ENCODE results near the gene POMP. TPM values are rescaled to one million over a fixed set of nuclear protein-coding genes. Genes with fewer than 3 reads are reported as not detected.

The POMP gene
- total RNA-seq, 1 experiment from 2014 or later = 102 TPM

DNA sequence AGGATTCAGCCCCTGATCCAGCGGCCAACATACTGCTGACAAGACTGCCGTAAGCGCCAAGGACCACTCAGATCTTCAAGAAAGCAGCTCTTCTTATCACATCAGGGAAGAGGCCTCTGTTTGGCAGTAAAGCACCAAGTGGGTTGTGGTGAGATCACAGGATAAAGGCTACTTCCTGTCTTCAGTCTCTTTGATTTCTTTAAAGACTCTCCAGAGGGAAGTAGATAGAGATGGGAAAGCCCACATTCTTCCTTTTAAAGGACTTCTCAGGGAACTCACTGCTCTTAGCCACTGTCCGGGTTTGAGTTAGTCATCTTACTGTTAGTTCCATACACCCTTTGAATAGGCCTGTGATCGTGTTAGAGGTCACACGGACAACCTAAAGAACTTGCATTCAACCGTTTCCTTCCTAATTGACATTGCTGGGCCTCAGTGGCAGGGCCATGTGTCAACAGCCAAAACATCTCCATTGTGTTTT is 47.2 kb upstream of the POMP start:
- H3K4me3 Mint-ChIP-seq = no peak overlapping the region
- no peak overlapping the region for H3K9ac ChIP-seq (ENCODE audit: extremely low read depth, insufficient read length, low read length)
- H3K4me2 ChIP-seq (ENCODE audit: insufficient read depth, insufficient read length, low read length) = no peak overlapping the region
- peaks cover 0 to 4% of the 10 kb centered on the region in 2 experiments; a peak in 1 of 4 replicates for H3K4me1 Mint-ChIP-seq
- H3K4ac ChIP-seq (ENCODE audit: low read depth, low read length) = no peak overlapping the region
- H2BK12ac ChIP-seq (ENCODE audit: insufficient read length, low read depth, low read length) = no peak overlapping the region
- no CpG with 5 or more reads among the region's 7 CpGs for WGBS (ENCODE audit: extremely low coverage, insufficient read length, low lambda C conversion rate)
- H3T11ph ChIP-seq (ENCODE audit: low read length) = no peak overlapping the region
- no peaks in the 10 kb centered on the region for H3K36me3 Mint-ChIP-seq (ENCODE audit: insufficient read depth in 1 of 3, low read depth in 3 of 3)
- no peak overlapping the region for H3K56ac ChIP-seq (ENCODE audit: insufficient read length, low read depth, low read length)
- H2AFZ ChIP-seq (ENCODE audit: low read length) = no peak overlapping the region
- no peak overlapping the region for H3K14ac ChIP-seq (ENCODE audit: insufficient read depth, low read length)
- no peak overlapping the region for H2BK20ac ChIP-seq (ENCODE audit: low read depth, low read length, poor library complexity, severe bottlenecking)
- DNase-seq = no peak
- H4K8ac ChIP-seq (replicated peaks; ENCODE audit: insufficient read length, low read depth, low read length) = no peak overlapping the region
- no peaks in the 10 kb centered on the region for H3K79me2 ChIP-seq (ENCODE audit: insufficient read depth, low read length)
- no peaks in the 10 kb centered on the region for H3K27me3 ChIP-seq (ENCODE audit: insufficient read depth, low read length)
- H2BK15ac ChIP-seq (ENCODE audit: low read depth, low read length) = no peak overlapping the region
- no peaks in the 10 kb centered on the region for H3K9me3 Mint-ChIP-seq
- no peak overlapping the region for H3K23ac ChIP-seq (ENCODE audit: insufficient read length, low read depth, low read length)
- TF ChIP-seq, protein P1, sequence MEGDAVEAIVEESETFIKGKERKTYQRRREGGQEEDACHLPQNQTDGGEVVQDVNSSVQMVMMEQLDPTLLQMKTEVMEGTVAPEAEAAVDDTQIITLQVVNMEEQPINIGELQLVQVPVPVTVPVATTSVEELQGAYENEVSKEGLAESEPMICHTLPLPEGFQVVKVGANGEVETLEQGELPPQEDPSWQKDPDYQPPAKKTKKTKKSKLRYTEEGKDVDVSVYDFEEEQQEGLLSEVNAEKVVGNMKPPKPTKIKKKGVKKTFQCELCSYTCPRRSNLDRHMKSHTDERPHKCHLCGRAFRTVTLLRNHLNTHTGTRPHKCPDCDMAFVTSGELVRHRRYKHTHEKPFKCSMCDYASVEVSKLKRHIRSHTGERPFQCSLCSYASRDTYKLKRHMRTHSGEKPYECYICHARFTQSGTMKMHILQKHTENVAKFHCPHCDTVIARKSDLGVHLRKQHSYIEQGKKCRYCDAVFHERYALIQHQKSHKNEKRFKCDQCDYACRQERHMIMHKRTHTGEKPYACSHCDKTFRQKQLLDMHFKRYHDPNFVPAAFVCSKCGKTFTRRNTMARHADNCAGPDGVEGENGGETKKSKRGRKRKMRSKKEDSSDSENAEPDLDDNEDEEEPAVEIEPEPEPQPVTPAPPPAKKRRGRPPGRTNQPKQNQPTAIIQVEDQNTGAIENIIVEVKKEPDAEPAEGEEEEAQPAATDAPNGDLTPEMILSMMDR (conservative IDR thresholded peaks at IDR 0.05) = no peak
- H4K5ac ChIP-seq (ENCODE audit: insufficient read length, low read depth, low read length) = no peak overlapping the region
- H4K20me1 ChIP-seq (ENCODE audit: control insufficient read depth, insufficient read depth, insufficient read length) = no peaks in the 10 kb centered on the region
- no peaks in the 10 kb centered on the region for H3K9me3 ChIP-seq (ENCODE audit: control insufficient read depth, low read depth, low read length)
- no peak overlapping the region for H3K18ac ChIP-seq (ENCODE audit: insufficient read length, low read depth, low read length)
- no peak overlapping the region for H4K91ac ChIP-seq (ENCODE audit: insufficient read length, low read depth, low read length)
- no peaks in the 10 kb centered on the region for H3K79me1 ChIP-seq (ENCODE audit: insufficient read depth, low read depth, low read length, poor library complexity, severe bottlenecking)
- no peak overlapping the region for H3K27ac ChIP-seq (ENCODE audit: insufficient read length, low read depth, low read length)
- H2BK5ac ChIP-seq (ENCODE audit: insufficient read length, low read length) = no peak overlapping the region
- H2BK120ac ChIP-seq (ENCODE audit: low read depth, low read length, poor library complexity, severe bottlenecking) = no peak overlapping the region
- H3K27ac Mint-ChIP-seq = no peak overlapping the region; a peak in 1 of 7 replicates
- H3K23me2 ChIP-seq (ENCODE audit: insufficient read length, low read depth, low read length, poor library complexity, severe bottlenecking) = no peaks in the 10 kb centered on the region
- no peaks in the 10 kb centered on the region for H3K4me1 ChIP-seq (ENCODE audit: insufficient read depth, low read length)
- no peaks in the 10 kb centered on the region; the same call in 1 of the 2 replicates for H3K27me3 Mint-ChIP-seq (ENCODE audit: low read depth)
- no peak overlapping the region for H2AK5ac ChIP-seq (ENCODE audit: insufficient read length, low read length)

Data from H9 (cell line).